B cell (primary cell): ENCODE data around the gene TRABD2B. TPM values are rescaled to one million over a fixed set of nuclear protein-coding genes. Genes with fewer than 3 reads are reported as not detected.

Source experiments
- ATAC-seq: fragments of 200-7000 bp; cut with Tn5 transposase; one replicate; pipeline ENCODE4 v1.10.0; 2021; ENCODE audit warnings: low read depth, mild to moderate bottlenecking, moderate number of reproducible peaks, moderate library complexity
- CTCF ChIA-PET: fragments of 350-600 bp; sonication (Branson Sonifier 250); formaldehyde crosslinking; loops from one replicate; lab custom pipeline; 2021; ENCODE audit warnings: antibody characterized with exemption, inconsistent platforms; lab: Charles Lee
- POLR2A ChIA-PET: fragments of 350-600 bp; sonication (Branson Sonifier 250); formaldehyde crosslinking; loops from one replicate; lab custom pipeline; 2021; ENCODE audit warnings: antibody characterized with exemption; lab: Charles Lee
- DNase-seq: peaks from one replicate; pipeline ENCODE4 v3.0.0; 2013
- H2AFZ ChIP-seq: 2 replicates; pipeline ENCODE4 v1.6.1; 2012; ENCODE audit warnings: mild to moderate bottlenecking, low read depth, low read length; ENCODE audit not compliant: insufficient read depth, poor library complexity, severe bottlenecking
- H3K27ac ChIP-seq, 2 donors: 1 replicate in 1 of 2; 2 replicates in 1 of 2; pipeline ENCODE4 v1.5.1; 2012 to 2013; ENCODE audit warnings: low read length in 2 of 2, mild to moderate bottlenecking in 2 of 2, moderate library complexity in 1 of 2
- H3K27me3 ChIP-seq, 4 experiments: fragments of 200-600 bp in 1 of 4; sonication (generic) in 1 of 4; replicated peaks in 1 of 4; 1 replicate in 2 of 4; 2 replicates in 2 of 4; pipeline versions ENCODE4 v1.6.1 to v1.7.0; 2013 to 2016; ENCODE audit warnings: low read length in 3 of 4, mild to moderate bottlenecking in 2 of 4, mixed read lengths in 1 of 4, moderate library complexity in 1 of 4; ENCODE audit not compliant: insufficient read depth in 4 of 4, control insufficient read depth in 3 of 4; ENCODE audit errors: control extremely low read depth in 1 of 4
- H3K36me3 ChIP-seq, 2 experiments: replicated peaks in 1 of 2; 1 replicate in 1 of 2; 2 replicates in 1 of 2; pipeline versions ENCODE4 v1.6.1 to v1.7.1; 2013; ENCODE audit warnings: low read length in 1 of 2; ENCODE audit not compliant: insufficient read depth in 2 of 2, control insufficient read depth in 1 of 2; ENCODE audit errors: control extremely low read depth in 1 of 2, extremely low read depth in 1 of 2
- H3K4me1 ChIP-seq, 2 donors: fragments of 200-600 bp in 1 of 2; sonication (generic) in 1 of 2; 1 replicate in 1 of 2; 2 replicates in 1 of 2; pipeline versions ENCODE4 v1.5.1 to v1.6.1; 2013 to 2017; ENCODE audit warnings: low read length in 2 of 2; ENCODE audit not compliant: control insufficient read depth in 2 of 2, insufficient read depth in 2 of 2
- H3K4me2 ChIP-seq: replicated peaks from 2 replicates; pipeline ENCODE3; 2012; ENCODE audit warnings: mild to moderate bottlenecking, low read depth, low read length; ENCODE audit not compliant: poor library complexity, severe bottlenecking
- H3K4me3 ChIP-seq, 5 experiments: fragments of 200-600 bp in 1 of 5; sonication (generic) in 1 of 5; 1 replicate in 3 of 5; 2 replicates in 2 of 5; pipeline versions ENCODE4 v1.5.1 to v1.7.0; 2011 to 2016; ENCODE audit warnings: low read length in 4 of 5, mild to moderate bottlenecking in 4 of 5, low read depth in 2 of 5, control low read depth in 1 of 5, moderate library complexity in 1 of 5; ENCODE audit not compliant: insufficient read depth in 1 of 5; ENCODE audit errors: control extremely low read depth in 1 of 5, extremely low read depth in 1 of 5
- H3K79me2 ChIP-seq: fragments of 200-600 bp; sonication (generic); one replicate; pipeline ENCODE4 v1.6.0; 2016; ENCODE audit warnings: low read length; ENCODE audit not compliant: control insufficient read depth, insufficient read depth
- H3K9ac ChIP-seq: fragments of 200-600 bp; sonication (generic); 2 replicates; pipeline ENCODE4 v1.6.1; 2017; ENCODE audit warnings: mild to moderate bottlenecking, low read length, moderate library complexity
- H3K9me3 ChIP-seq, 3 donors: one replicate each; pipeline versions ENCODE4 v1.6.1 to v1.7.1; 2013; ENCODE audit warnings: low read length in 2 of 3; ENCODE audit not compliant: control insufficient read depth in 2 of 3, insufficient read depth in 1 of 3; ENCODE audit errors: control extremely low read depth in 1 of 3
- H4K20me1 ChIP-seq: 2 replicates; pipeline ENCODE4 v1.6.0; 2012; ENCODE audit warnings: mild to moderate bottlenecking, low read length; ENCODE audit not compliant: insufficient read depth, control insufficient read depth, poor library complexity, severe bottlenecking
- H3K27ac Mint-ChIP-seq: one replicate; pipeline ENCODE4 v1.8.0; 2021; ENCODE audit warnings: mixed read lengths
- H3K27me3 Mint-ChIP-seq: one replicate; pipeline ENCODE4 v1.8.0; 2021; ENCODE audit warnings: mixed read lengths
- H3K4me1 Mint-ChIP-seq: one replicate; pipeline ENCODE4 v1.8.0; 2021; ENCODE audit warnings: mixed read lengths
- H3K4me3 Mint-ChIP-seq: one replicate; pipeline ENCODE4 v1.8.0; 2021; ENCODE audit warnings: mixed read lengths
- H3K9me3 Mint-ChIP-seq: one replicate; pipeline ENCODE4 v1.8.0; 2022; ENCODE audit warnings: mixed read lengths; ENCODE audit not compliant: insufficient read depth
- CTCF ChIP-seq: fragments of 200-600 bp; IDR thresholded peaks from one replicate; pipeline ENCODE4 v1.8.0; 2022; ENCODE audit warnings: antibody characterized with exemption, mild to moderate bottlenecking
- EZH2 ChIP-seq: IDR thresholded peaks from 2 replicates; pipeline ENCODE4 v1.6.1; 2012; ENCODE audit warnings: borderline replicate concordance, low read depth, mild to moderate bottlenecking, moderate library complexity, low read length; ENCODE audit not compliant: insufficient read depth, poor library complexity, severe bottlenecking
- WGBS: methylation state at CpG from one replicate; pipeline ENCODE4 v1.1.5; 2013; ENCODE audit warnings: missing lambda C conversion rate; ENCODE audit not compliant: insufficient coverage; 5-methylcytosine and 5-hydroxymethylcytosine counted together
- intact Hi-C: fragments of 100-400 bp; cut with micrococcal nuclease; formaldehyde crosslinking; loops from one replicate; pipeline ENCODE4 v1.10.0; 2022
- polyA plus RNA-seq: library from polyadenylated mRNA; depleted of rRNA; stranded (reverse); fragments of >200 nt; gene quantifications from 2 replicates; pipeline ENCODE4 v1.2.3, GENCODE V29; 2012
- total RNA-seq, 2 donors: library from RNA; stranded (reverse); fragments of 120-200 nt in 1 of 2; gene quantifications; 1 replicate in 1 of 2; 2 replicates in 1 of 2; pipeline versions ENCODE4 v1.2.3 to v1.2.4, GENCODE V29; 2013 to 2022

TRABD2B gene
- total and polyA plus RNA-seq, 2 donors (not counting 1 experiment from before 2014, with no cell fraction given): not detected

GRCh38 chr1:47995306-47996050, 1.7 kb downstream of the TRABD2B start:
- Mint-ChIP-seq H3K4me1 (peaks cover 11% of the 10 kb centered on the region), H3K4me3 (peak overlapping the region; percentile 70), H3K27me3 (peaks cover 57% of the 10 kb centered on the region), H3K27ac (no peak overlapping the region), H3K9me3 (no peaks in the 10 kb centered on the region)
- intact Hi-C loops: no loop called here
- Histone ChIP-seq H3K4me1 (peaks cover 6% of the 10 kb centered on the region in 2 donors), H3K9ac (no peak overlapping the region), H3K36me3 (no peaks in the 10 kb centered on the region), H3K27ac (no peak overlapping the region), H3K9me3 (no peaks in the 10 kb centered on the region), H2AFZ (no peak overlapping the region), H3K4me2 (no peak overlapping the region), H3K27me3 (peaks cover 0 to 32% (median 21%) of the 10 kb centered on the region in 4 experiments), H4K20me1 (no peaks in the 10 kb centered on the region), H3K4me3 (no peak overlapping the region), H3K79me2 (no peaks in the 10 kb centered on the region)
- 89% methylated on average over 4 of the region's 8 CpGs for WGBS
- no peak for ATAC-seq
- ChIA-PET CTCF (interaction anchor here (0.9 kb wide), 1 partner anchor 11 kb away, joined by 4 read pairs; no protein-coding TSS in a partner anchor), POLR2A (no interaction called here)
- TF ChIP-seq CTCF: no peak
- TF ChIP-seq EZH2: no peak
- DNase-seq: no peak

GRCh38 chr1:47993881-47994625, 3.1 kb downstream of the TRABD2B start:
- Histone ChIP-seq H3K36me3 (no peaks in the 10 kb centered on the region), H3K79me2 (no peaks in the 10 kb centered on the region), H3K9me3 (no peaks in the 10 kb centered on the region), H4K20me1 (no peaks in the 10 kb centered on the region), H3K9ac (no peak overlapping the region), H3K4me1 (peaks cover 6% of the 10 kb centered on the region in 2 donors), H3K27ac (no peak overlapping the region), H3K27me3 (peaks cover 0 to 32% (median 21%) of the 10 kb centered on the region in 4 experiments), H3K4me3 (no peak overlapping the region), H2AFZ (no peak overlapping the region), H3K4me2 (no peak overlapping the region)
- intact Hi-C loops: no loop called here
- peaks cover 54% of the 10 kb centered on the region for H3K27me3 Mint-ChIP-seq
- TF ChIP-seq EZH2: no peak
- no peak for TF ChIP-seq CTCF
- peak; percentile 7 for DNase-seq
- WGBS: 94% methylated on average over 34 of the region's 34 CpGs
- peaks cover 11% of the 10 kb centered on the region for H3K4me1 Mint-ChIP-seq
- H3K27ac Mint-ChIP-seq: no peak overlapping the region
- no peak overlapping the region for H3K4me3 Mint-ChIP-seq
- ATAC-seq: no peak
- ChIA-PET CTCF (no interaction called here), POLR2A (no interaction called here)
- no peaks in the 10 kb centered on the region for H3K9me3 Mint-ChIP-seq
